ENCODE measurements around the gene CHD2.

Gene CHD2

GRCh38 chr15:92899948-92900730, at the start of gene CHD2:
CHD2 (plus strand) TSS chr15:92900324; CDS start chr15:92901238, 914 bp downstream.
- H3K9ac ChIP-seq (ENCODE audit: low read depth, low read length, poor library complexity, severe bottlenecking), result peak within 1 kb of the TSS; percentile 99
- H3F3A ChIP-seq (ENCODE audit: low read depth), result peaks cover 13% of the 10 kb centered on the region
- TF ChIP-seq EZH2phosphoT487 (IDR thresholded peaks at IDR 0.05; ENCODE audit: borderline replicate concordance) (no peak), CTCF (conservative IDR thresholded peaks at IDR 0.05; ENCODE audit: low read length) (no peak)
- no peaks in the 10 kb centered on the region for H3K9me3 ChIP-seq (ENCODE audit: insufficient read depth, low read depth, low read length)
- peak within 1 kb of the TSS; percentile 95 for H3K4me2 ChIP-seq (ENCODE audit: low read depth, low read length, poor library complexity, severe bottlenecking)
- peak within 1 kb of the TSS; percentile 92 for H3K4me3 ChIP-seq (ENCODE audit: low read length, poor library complexity, severe bottlenecking)
- H3K79me2 ChIP-seq (ENCODE audit: insufficient read depth, low read length), result peaks cover 94% of the 10 kb centered on the region
- H3K36me3 ChIP-seq (ENCODE audit: insufficient read depth, low read length), result peaks cover 58% of the 10 kb centered on the region
- H3K4me1 ChIP-seq (ENCODE audit: insufficient read depth, low read length, poor library complexity, severe bottlenecking), result peaks cover 47% of the 10 kb centered on the region
- H3K9me2 ChIP-seq (replicated peaks; ENCODE audit: low read depth, low read length), result no peaks in the 10 kb centered on the region
- H3K27me3 ChIP-seq (ENCODE audit: insufficient read depth, low read length, poor library complexity, severe bottlenecking), result peaks cover 6% of the 10 kb centered on the region
- H4K20me1 ChIP-seq (ENCODE audit: insufficient read depth, low read length, poor library complexity, severe bottlenecking), result peaks cover 77% of the 10 kb centered on the region
- H2AFZ ChIP-seq (ENCODE audit: low read length), result no peak within 1 kb of the TSS

GRCh38 chr15:92853222-92853621, 46.9 kb upstream of the CHD2 start:
- H3K9ac ChIP-seq (ENCODE audit: low read depth, low read length, poor library complexity, severe bottlenecking), result no peak overlapping the region
- H3K27me3 ChIP-seq (ENCODE audit: insufficient read depth, low read length, poor library complexity, severe bottlenecking), result no peaks in the 10 kb centered on the region
- no peaks in the 10 kb centered on the region for H3F3A ChIP-seq (ENCODE audit: low read depth)
- H3K4me3 ChIP-seq (ENCODE audit: low read length, poor library complexity, severe bottlenecking), result no peak overlapping the region
- H3K4me1 ChIP-seq (ENCODE audit: insufficient read depth, low read length, poor library complexity, severe bottlenecking), result no peaks in the 10 kb centered on the region
- H3K9me2 ChIP-seq (replicated peaks; ENCODE audit: low read depth, low read length), result no peaks in the 10 kb centered on the region
- no peaks in the 10 kb centered on the region for H3K79me2 ChIP-seq (ENCODE audit: insufficient read depth, low read length)
- no peaks in the 10 kb centered on the region for H4K20me1 ChIP-seq (ENCODE audit: insufficient read depth, low read length, poor library complexity, severe bottlenecking)
- no peak overlapping the region for H3K4me2 ChIP-seq (ENCODE audit: low read depth, low read length, poor library complexity, severe bottlenecking)
- peak overlapping the region; percentile 41; the same call in 1 of the 2 replicates for H2AFZ ChIP-seq (ENCODE audit: low read length)
- no peaks in the 10 kb centered on the region for H3K36me3 ChIP-seq (ENCODE audit: insufficient read depth, low read length)
- TF ChIP-seq EZH2phosphoT487 (IDR thresholded peaks at IDR 0.05; ENCODE audit: borderline replicate concordance) (no peak), CTCF (conservative IDR thresholded peaks at IDR 0.05; ENCODE audit: low read length) (no peak)
- H3K9me3 ChIP-seq (ENCODE audit: insufficient read depth, low read depth, low read length), result no peaks in the 10 kb centered on the region; the same call in 1 of the 2 replicates

- no peaks in the 10 kb centered on the region for H3K79me2 ChIP-seq (ENCODE audit: insufficient read depth, low read length)
- H3K4me1 ChIP-seq (ENCODE audit: insufficient read depth, low read length, poor library complexity, severe bottlenecking), result no peaks in the 10 kb centered on the region
- no peaks in the 10 kb centered on the region for H3K36me3 ChIP-seq (ENCODE audit: insufficient read depth, low read length)
- no peaks in the 10 kb centered on the region; the same call in 1 of the 2 replicates for H3F3A ChIP-seq (ENCODE audit: low read depth)
- H3K27me3 ChIP-seq (ENCODE audit: insufficient read depth, low read length, poor library complexity, severe bottlenecking), result no peaks in the 10 kb centered on the region
- H3K9ac ChIP-seq (ENCODE audit: low read depth, low read length, poor library complexity, severe bottlenecking), result no peak overlapping the region
- H3K9me2 ChIP-seq (replicated peaks; ENCODE audit: low read depth, low read length), result no peaks in the 10 kb centered on the region
- no peak overlapping the region for H2AFZ ChIP-seq (ENCODE audit: low read length)
- no peak overlapping the region for H3K4me2 ChIP-seq (ENCODE audit: low read depth, low read length, poor library complexity, severe bottlenecking)
- TF ChIP-seq EZH2phosphoT487 (IDR thresholded peaks at IDR 0.05; ENCODE audit: borderline replicate concordance), result no peak
- no peak for TF ChIP-seq CTCF (conservative IDR thresholded peaks at IDR 0.05; ENCODE audit: low read length)
- no peak overlapping the region for H3K4me3 ChIP-seq (ENCODE audit: low read length, poor library complexity, severe bottlenecking)
- H3K9me3 ChIP-seq (ENCODE audit: insufficient read depth, low read depth, low read length), result no peaks in the 10 kb centered on the region; the same call in 1 of the 2 replicates
- H4K20me1 ChIP-seq (ENCODE audit: insufficient read depth, low read length, poor library complexity, severe bottlenecking), result no peaks in the 10 kb centered on the region
These were observed 38.4 kb upstream of the CHD2 start for GRCh38 chr15:92861742-92862141.

Measured in Loucy (cell line).